ENCODE data around the gene GABBR1.
"Not testable (repeated sequence)": the region's sequence is repeated elsewhere in the genome, so short reads cannot be mapped to it uniquely, and the experiment has no call there.

GABBR1 gene

GRCh38 chr6:29674008-29674407 lies 41.0 kb upstream of the GABBR1 start:
- no peak for DNase-seq (ENCODE audit: low read depth, low spot score)
- no peak for TF ChIP-seq FOXP2 (optimal IDR thresholded peaks at IDR 0.05; ENCODE audit: control extremely low read depth, extremely low read length, insufficient read depth)
- TF ChIP-seq EZH2 (IDR thresholded peaks at IDR 0.05), result no peak
- TF ChIP-seq POLR2AphosphoS5 (IDR thresholded peaks at IDR 0.05; ENCODE audit: borderline replicate concordance, low read depth, low read length), result no peak
- no peaks in the 10 kb centered on the region for H3K36me3 ChIP-seq (ENCODE audit: insufficient read depth, low read length)

GRCh38 chr6:29673161-29673560 lies 40.2 kb upstream of the GABBR1 start:
- Histone ChIP-seq H3K36me3 (ENCODE audit: insufficient read depth, low read length) (no peaks in the 10 kb centered on the region), H3K4me3 (no peak overlapping the region), H3K9ac (ENCODE audit: insufficient read length) (no peak overlapping the region), H3K9me3 (ENCODE audit: low read depth, low read length) (no peaks in the 10 kb centered on the region), H3K27ac (no peak overlapping the region)
- no peak for DNase-seq (ENCODE audit: low read depth, low spot score)
- TF ChIP-seq EZH2 (IDR thresholded peaks at IDR 0.05) (no peak), FOXP2 (optimal IDR thresholded peaks at IDR 0.05; ENCODE audit: control extremely low read depth, extremely low read length, insufficient read depth) (no peak), POLR2AphosphoS5 (IDR thresholded peaks at IDR 0.05; ENCODE audit: borderline replicate concordance, low read depth, low read length) (no peak)

More at GRCh38 chr6:29674008-29674407, 41.0 kb upstream of the GABBR1 start:
- no peak overlapping the region for H3K4me3 ChIP-seq
- H3K9ac ChIP-seq (ENCODE audit: insufficient read length), result no peak overlapping the region
- H3K27ac ChIP-seq, result no peak overlapping the region
- no peaks in the 10 kb centered on the region for H3K9me3 ChIP-seq (ENCODE audit: low read depth, low read length)

GRCh38 chr6:29672116-29672515 lies 39.1 kb upstream of the GABBR1 start:
- not testable (repeated sequence) for H3K9me3 ChIP-seq (ENCODE audit: low read depth, low read length); H3K9ac ChIP-seq (ENCODE audit: insufficient read length); H3K36me3 ChIP-seq (ENCODE audit: insufficient read depth, low read length); H3K4me3 ChIP-seq; DNase-seq (ENCODE audit: low read depth, low spot score); H3K27ac ChIP-seq

- H3K27ac ChIP-seq, result no peak overlapping the region
- no peak overlapping the region for H3K4me3 ChIP-seq
- TF ChIP-seq FOXP2 (optimal IDR thresholded peaks at IDR 0.05; ENCODE audit: control extremely low read depth, extremely low read length, insufficient read depth), result no peak
- TF ChIP-seq EZH2 (IDR thresholded peaks at IDR 0.05), result no peak
- no peak for TF ChIP-seq POLR2AphosphoS5 (IDR thresholded peaks at IDR 0.05; ENCODE audit: borderline replicate concordance, low read depth, low read length)
- no peaks in the 10 kb centered on the region for H3K9me3 ChIP-seq (ENCODE audit: low read depth, low read length)
- H3K36me3 ChIP-seq (ENCODE audit: insufficient read depth, low read length), result no peaks in the 10 kb centered on the region
- no peak overlapping the region for H3K9ac ChIP-seq (ENCODE audit: insufficient read length)
- no peak for DNase-seq (ENCODE audit: low read depth, low spot score)
These were observed 38.0 kb upstream of the GABBR1 start for GRCh38 chr6:29671026-29671425.

- no peak overlapping the region for H3K27ac ChIP-seq
- TF ChIP-seq EZH2 (IDR thresholded peaks at IDR 0.05), result no peak
- TF ChIP-seq FOXP2 (optimal IDR thresholded peaks at IDR 0.05; ENCODE audit: control extremely low read depth, extremely low read length, insufficient read depth), result no peak
- TF ChIP-seq POLR2AphosphoS5 (IDR thresholded peaks at IDR 0.05; ENCODE audit: borderline replicate concordance, low read depth, low read length), result no peak
- H3K9ac ChIP-seq (ENCODE audit: insufficient read length), result no peak overlapping the region
These were observed 34.2 kb upstream of the GABBR1 start for GRCh38 chr6:29667158-29667557.

GRCh38 chr6:29666826-29667130 lies 33.8 kb upstream of the GABBR1 start:
- Histone ChIP-seq H3K36me3 (ENCODE audit: insufficient read depth, low read length) (no peaks in the 10 kb centered on the region), H3K9ac (ENCODE audit: insufficient read length) (no peak overlapping the region), H3K27ac (no peak overlapping the region), H3K4me3 (no peak overlapping the region), H3K9me3 (ENCODE audit: low read depth, low read length) (no peaks in the 10 kb centered on the region)
- TF ChIP-seq FOXP2 (optimal IDR thresholded peaks at IDR 0.05; ENCODE audit: control extremely low read depth, extremely low read length, insufficient read depth), result no peak
- TF ChIP-seq POLR2AphosphoS5 (IDR thresholded peaks at IDR 0.05; ENCODE audit: borderline replicate concordance, low read depth, low read length), result no peak
- no peak for DNase-seq (ENCODE audit: low read depth, low spot score)

More at GRCh38 chr6:29667158-29667557, 34.2 kb upstream of the GABBR1 start:
- Histone ChIP-seq H3K4me3 (no peak overlapping the region), H3K9me3 (ENCODE audit: low read depth, low read length) (no peaks in the 10 kb centered on the region), H3K36me3 (ENCODE audit: insufficient read depth, low read length) (no peaks in the 10 kb centered on the region)
- no peak for DNase-seq (ENCODE audit: low read depth, low spot score)

- H3K4me3 ChIP-seq, result no peak overlapping the region
- no peaks in the 10 kb centered on the region for H3K36me3 ChIP-seq (ENCODE audit: insufficient read depth, low read length)
- H3K9ac ChIP-seq (ENCODE audit: insufficient read length), result no peak overlapping the region
- no peak for DNase-seq (ENCODE audit: low read depth, low spot score)
- no peaks in the 10 kb centered on the region for H3K9me3 ChIP-seq (ENCODE audit: low read depth, low read length)
- no peak overlapping the region for H3K27ac ChIP-seq
- TF ChIP-seq POLR2AphosphoS5 (IDR thresholded peaks at IDR 0.05; ENCODE audit: borderline replicate concordance, low read depth, low read length), result no peak
- TF ChIP-seq EZH2 (IDR thresholded peaks at IDR 0.05), result no peak
- no peak for TF ChIP-seq FOXP2 (optimal IDR thresholded peaks at IDR 0.05; ENCODE audit: control extremely low read depth, extremely low read length, insufficient read depth)
These were observed 33.2 kb upstream of the GABBR1 start for GRCh38 chr6:29665942-29666825.

GRCh38 chr6:29663300-29664042 lies 30.5 kb upstream of the GABBR1 start:
- no peak overlapping the region for H3K27ac ChIP-seq
- H3K36me3 ChIP-seq (ENCODE audit: insufficient read depth, low read length), result no peaks in the 10 kb centered on the region
- DNase-seq (ENCODE audit: low read depth, low spot score), result no peak
- TF ChIP-seq EZH2 (IDR thresholded peaks at IDR 0.05) (no peak), POLR2AphosphoS5 (IDR thresholded peaks at IDR 0.05; ENCODE audit: borderline replicate concordance, low read depth, low read length) (no peak), FOXP2 (optimal IDR thresholded peaks at IDR 0.05; ENCODE audit: control extremely low read depth, extremely low read length, insufficient read depth) (no peak)
- H3K9me3 ChIP-seq (ENCODE audit: low read depth, low read length), result no peaks in the 10 kb centered on the region
- no peak overlapping the region for H3K4me3 ChIP-seq
- no peak overlapping the region for H3K9ac ChIP-seq (ENCODE audit: insufficient read length)

- H3K36me3 ChIP-seq (ENCODE audit: insufficient read depth, low read length); DNase-seq (ENCODE audit: low read depth, low spot score); H3K4me3 ChIP-seq; H3K9me3 ChIP-seq (ENCODE audit: low read depth, low read length); H3K9ac ChIP-seq (ENCODE audit: insufficient read length); H3K27ac ChIP-seq: not testable (repeated sequence)
These were observed 28.6 kb upstream of the GABBR1 start for GRCh38 chr6:29661502-29662141.

Data from SK-N-MC (cell line).